Measurements from ENCODE around the gene TEX264.
"Not testable (repeated sequence)": the region's sequence is repeated elsewhere in the genome, so short reads cannot be mapped to it uniquely, and the experiment has no call there.

The TEX264 gene

DNA sequence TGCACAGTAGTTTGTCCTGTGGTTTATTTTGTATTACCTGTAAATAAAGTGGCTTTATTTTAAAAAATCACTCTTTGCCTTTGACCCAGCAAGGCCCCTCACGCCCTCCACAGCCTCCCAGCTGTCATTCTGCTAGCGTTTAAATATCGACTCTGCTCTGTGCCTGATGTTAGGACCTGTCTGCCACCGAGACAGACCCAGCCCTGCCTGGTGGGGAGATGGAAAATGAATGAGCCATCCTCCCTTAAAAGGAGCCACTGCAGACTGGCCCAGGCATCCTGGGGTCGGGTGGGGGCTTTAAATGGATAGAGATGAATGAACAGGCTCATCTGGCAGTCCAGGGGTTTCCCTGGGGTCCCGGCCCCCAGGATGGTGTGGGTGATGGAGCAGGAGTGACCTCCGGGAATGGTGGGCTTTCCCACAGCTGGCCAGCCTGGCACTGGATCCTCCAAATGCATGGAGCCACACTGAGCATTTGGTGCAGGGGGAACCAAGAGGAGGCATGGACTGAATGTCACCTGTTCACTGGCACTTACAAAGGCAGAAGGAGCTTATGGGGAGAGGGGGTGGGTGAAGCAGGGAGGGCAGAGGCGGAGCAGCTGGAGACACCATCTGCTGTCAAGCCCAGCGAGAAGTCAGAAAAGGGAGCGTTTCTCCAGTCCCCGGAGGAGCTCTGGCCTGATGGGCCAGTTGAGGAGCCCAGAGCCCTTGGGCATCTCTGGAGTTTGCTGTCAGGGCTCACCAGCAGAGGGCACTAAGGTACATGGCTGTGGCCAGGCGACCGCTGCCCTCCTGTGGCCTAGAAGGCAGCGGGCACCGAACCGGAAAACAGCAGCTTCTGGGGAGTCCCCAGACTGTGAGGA is 47.7 kb downstream of the TEX264 start:
- DNase-seq: peak; percentile 79 to 83

DNA sequence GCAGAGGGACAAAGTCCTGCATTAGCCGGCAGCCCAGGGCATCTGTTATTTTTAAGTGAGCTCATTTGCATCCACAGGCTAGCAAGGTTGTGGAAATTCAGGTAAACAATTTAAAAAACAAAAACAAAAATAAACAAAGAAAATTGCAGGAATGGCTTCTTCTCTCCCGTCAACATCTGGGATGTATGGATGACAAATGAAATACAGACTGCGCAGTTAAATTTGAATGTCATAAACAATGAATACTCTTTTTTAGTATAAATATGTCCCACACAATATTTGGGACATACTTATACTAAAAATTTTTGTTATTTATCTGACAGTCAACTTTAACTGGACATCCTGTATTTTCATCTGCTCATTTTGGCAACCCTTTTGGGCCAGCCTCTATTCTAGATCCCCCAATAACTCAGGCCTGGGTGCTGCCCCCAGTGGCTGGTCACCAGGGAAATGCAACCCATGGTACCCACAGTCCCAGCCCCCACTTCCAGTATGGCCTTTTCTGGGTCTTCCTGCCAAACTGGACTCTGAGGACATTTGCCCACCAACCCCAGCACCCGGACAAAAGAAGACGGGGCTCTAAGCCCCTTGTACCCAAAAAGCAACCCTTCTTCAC is 48.5 kb downstream of the TEX264 start:
- DNase-seq: peak in 1 of 2 experiments; percentile 15

DNA sequence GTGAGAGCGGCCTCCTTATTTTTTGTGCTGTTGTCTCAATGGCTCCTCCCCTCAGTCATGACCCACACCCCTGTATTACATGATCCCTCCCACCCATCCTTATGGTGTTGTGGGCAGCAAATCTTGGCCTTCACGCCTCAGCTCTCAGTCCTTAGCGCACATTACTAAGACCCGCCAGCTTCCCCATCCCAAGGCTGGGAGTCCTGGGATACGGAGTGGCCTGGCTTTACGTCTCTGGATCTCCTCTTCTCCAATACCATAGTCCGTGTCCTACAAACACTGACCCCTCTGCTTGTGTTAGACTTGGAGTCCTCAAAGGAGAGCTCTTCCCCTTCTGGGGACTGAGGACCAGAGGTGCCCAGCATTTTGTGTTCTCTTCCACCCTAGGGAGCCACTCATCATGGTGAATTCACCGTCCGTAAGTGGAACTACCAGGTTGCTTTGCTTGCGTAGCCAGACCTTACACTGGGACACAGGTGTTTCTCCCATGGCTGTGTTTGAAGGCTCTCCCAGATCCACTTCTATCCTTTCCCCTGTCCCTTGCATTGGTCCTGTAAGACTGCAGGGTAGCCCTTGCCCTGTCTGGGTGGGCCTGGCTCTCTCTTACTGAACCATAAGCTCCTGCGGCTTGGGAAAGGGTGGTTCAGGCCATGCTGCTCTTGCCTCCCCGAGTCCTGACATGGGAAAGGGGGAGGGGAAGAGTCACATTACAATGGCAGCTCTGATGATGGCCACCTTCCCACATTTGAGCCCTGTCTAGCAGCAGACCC is 49.4 kb downstream of the TEX264 start:
- peak in 1 of 2 experiments; percentile 15 for DNase-seq

DNA sequence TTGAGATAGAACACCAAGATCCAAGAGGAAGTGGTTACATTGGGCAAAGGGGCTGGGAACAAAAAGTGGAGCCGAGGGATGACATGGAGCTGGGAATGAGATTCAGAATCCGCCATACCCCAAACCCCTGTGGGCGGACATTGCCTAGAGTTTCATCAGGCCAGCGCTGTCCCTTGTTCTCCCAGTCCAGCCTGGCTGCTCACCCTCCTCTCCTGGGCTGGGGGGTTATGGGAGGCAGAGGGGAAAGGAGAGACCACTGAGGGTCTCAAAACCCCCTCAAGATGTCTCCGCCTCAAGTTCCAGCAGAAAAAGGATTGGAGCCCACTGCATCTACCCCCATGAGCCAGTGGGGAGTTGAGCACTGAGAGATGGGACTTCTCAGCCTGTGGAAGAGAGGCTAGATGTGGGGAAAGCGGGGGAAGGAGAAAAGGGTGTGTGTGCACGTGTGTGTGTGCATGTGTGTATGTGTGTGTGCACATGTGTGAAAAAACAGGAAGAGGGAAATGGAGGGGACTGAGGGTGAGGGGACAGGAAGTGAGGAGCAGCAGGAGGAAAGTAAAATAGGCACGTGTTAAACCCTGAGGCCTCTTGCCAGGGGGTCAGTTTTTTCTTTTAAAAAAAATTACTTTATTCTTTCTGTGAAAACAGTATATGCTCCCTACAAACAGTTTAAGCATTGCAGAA is 50.2 kb downstream of the TEX264 start:
- DNase-seq: no peak

DNA sequence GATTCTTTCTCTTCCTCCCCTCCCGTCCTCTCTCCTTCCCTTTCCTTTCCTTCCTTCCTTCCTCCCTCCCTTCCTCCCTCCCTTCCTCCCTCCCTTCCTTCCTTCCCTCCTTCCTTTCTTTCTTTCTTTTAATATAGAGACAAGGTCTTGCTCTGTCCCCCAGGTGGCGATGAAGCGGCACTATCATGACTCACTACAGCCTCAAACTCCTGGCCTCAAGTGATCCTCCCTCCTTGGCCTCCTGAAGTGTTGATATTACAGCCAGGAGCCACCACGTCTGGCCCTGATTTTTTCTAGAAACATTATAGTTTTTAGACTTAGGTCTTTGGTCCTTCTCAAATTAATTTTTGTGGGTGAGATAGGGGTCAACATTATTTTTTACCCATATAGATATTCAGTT is 51.3 kb downstream of the TEX264 start:
- DNase-seq: no peak

DNA sequence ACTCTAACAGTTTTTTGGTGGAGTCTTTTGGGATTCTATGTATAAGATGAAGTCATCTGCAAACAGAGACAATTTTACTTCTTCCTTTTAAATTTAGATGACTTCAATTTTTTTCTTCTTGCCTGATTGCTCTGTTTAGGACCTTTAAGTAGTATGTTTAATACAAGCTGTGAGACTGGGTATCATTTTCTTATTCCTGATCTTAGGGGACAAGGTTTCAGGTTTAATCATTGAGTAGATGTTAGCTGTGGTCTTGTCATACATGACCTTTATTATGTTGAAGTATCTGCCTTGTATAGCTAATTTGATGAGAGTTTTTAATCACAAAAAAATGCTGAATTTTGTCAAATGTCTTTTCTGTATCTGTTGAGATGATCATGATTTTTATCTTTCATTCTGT is 56.4 kb downstream of the TEX264 start:
- DNase-seq: no peak

DNA sequence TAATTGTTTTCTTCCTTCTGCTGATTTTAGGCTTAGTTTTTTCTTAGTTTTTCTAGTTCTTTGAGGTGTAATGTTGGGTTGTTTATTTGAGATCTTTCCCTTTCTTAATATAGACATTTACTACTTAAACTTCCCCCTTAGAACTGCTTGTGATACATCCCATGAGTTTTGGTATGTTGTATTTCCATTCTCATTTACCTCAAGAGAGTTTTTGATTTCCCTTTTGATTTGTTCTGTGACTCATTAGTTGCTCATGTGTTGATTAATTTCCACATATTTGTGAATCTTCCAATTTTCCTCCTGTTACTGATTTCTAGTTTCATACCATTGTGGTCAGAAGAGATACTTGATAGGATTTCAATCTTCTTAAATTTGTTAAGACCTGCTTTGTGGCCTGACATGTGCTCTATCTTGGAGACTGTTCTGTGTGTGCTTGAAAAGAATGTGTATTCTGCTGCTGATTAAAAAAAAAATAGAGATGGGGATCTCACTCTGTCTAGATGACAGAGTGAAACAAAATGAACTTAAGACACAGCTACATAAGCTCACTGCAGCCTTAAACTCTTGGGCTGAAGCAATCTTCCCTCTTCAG is 58.1 kb downstream of the TEX264 start:
- no peak for DNase-seq

DNA sequence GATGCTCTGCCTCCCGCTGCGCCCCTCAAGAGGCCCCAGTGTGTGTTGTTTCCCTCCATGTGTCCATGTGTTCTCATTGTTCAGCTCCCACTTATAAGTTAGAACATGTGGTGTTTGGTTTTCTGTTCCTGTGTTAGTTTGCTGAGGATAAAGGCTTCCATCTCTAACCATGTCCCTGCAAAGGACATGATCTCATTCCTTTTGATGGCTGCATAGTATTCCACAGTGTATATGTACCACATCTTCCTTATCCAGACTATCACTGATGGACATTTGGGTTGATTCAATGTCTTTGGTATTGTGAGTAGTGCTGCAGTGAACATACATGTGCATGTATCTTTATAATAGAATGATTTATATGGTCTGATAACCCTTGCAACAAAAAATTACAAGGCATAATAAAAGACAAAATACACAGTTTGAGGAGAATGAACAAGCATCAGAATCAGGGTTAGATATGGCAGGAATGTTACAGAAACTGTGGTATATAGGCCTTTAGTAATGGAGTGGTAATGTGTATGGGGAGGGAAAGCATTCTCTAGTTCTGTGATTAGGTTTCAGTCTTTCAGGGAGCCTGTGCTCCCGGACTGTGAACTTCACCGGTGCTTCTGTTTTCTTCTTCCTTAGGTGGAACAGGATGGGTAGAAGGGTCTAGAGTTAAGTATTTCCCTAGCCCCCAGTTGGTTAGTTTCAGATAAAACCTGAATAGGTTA is 63.0 kb downstream of the TEX264 start:
- no peak for DNase-seq

DNA sequence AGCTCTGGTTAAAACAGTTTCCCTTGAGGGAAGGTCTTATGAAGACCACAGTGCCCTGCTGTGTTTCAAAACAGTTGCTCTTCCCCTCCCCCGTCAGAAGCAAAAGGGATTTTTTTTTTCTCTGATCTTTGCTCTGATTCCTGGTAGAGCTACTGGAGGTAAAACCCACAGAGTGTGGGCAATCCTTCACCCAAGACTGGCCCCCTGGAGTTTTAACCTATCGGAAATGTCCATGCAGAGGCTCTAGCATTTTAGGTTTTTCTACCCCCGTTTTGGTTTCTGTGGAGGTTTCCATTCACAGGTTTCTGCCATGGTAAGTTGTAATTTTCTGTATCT is 63.5 kb downstream of the TEX264 start:
- DNase-seq: no peak

DNA sequence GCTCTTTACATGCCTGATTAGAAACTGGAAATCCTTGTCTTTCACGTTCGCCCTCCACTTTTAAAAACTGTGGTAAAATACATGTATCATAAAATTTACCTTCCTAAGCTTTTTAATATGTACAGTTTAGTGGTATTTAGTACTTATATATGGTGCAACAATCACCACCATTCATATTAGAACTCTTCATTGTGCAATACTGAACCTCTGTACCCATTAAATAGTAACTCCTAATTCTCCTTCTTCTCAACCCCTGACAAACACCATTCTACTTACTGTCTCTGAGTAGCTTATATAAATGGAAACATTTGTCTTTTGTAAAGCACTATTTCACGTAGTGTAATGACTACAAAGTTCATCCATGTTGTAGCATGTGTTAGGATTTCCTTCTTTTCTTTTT is 64.0 kb downstream of the TEX264 start:
- DNase-seq: no peak

DNA sequence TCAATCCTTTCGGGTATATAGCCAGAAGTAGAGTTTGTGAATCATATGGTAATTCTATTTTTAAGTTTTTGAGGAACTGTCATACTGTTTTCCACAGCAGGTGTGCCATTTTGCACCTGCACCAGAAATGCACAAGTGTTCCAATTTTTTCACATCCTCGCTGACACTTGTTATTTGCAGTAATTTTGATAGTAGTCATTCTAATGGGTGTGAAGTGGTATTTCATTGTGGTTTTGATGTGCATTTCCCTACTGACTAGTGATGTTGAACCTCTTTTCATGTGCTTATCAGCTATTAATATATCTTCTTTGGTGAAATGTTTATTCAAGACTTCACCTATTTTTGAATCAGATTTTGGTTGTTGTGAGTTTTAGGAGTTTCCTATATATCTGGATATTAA is 64.9 kb downstream of the TEX264 start:
- no peak for DNase-seq

DNA sequence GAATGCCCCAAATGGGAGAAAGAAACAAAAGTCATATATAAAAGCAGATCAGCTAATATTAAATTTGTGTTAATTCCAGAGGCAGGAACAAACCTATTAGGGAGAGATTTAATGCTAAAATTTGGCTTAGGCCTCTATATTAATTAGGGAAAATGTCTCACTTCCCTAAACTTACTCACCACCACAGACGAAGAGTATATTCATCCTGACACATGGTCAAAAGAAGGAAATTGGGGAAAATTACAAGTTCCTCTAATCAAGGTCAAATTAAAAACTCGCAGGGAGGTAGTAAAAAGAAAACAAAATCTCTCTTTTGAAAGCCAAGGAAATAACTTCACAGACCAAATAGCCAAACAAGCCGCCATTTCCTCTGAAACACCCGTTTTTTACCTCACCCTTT is 68.1 kb downstream of the TEX264 start:
- DNase-seq: no peak

DNA sequence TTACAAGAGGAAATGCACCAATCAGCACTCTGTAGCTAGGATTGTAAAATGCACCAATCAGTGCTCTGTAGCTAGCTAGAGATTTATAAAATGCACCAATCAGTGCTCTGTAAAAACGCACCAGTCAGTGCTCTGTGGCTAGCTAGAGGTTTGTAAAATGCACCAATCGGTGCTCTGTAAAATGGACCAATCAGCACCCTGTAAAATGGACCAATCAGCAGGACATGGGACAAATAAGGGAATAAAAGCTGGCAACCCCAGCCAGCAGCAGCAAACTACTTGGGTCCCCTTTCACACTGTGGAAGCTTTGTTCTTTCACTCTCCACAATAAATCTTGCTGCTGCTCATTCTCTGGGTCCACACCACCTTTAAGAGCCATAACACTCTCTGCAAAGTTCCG is 71.3 kb downstream of the TEX264 start:
- DNase-seq: not testable (repeated sequence)

DNA sequence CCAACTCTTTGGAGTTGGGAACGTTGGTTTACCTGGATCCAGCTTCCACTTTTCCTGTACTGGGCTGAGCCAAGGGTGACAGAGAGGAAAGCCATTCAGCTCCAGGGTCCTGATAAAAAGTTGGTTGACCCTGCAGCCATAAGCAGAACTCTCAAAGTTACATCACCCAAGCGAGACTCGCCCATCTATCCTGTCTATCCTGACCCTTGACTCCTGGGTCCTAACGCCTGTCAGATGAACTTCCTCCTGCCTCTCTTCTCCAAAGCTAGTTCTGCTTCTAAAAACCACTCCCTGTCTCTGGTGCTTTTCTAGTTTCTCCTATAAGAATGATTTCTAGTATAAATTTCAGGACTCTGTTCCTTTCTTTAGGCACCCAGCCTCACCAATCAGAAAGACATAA is 71.9 kb downstream of the TEX264 start:
- not testable (repeated sequence) for DNase-seq

DNA sequence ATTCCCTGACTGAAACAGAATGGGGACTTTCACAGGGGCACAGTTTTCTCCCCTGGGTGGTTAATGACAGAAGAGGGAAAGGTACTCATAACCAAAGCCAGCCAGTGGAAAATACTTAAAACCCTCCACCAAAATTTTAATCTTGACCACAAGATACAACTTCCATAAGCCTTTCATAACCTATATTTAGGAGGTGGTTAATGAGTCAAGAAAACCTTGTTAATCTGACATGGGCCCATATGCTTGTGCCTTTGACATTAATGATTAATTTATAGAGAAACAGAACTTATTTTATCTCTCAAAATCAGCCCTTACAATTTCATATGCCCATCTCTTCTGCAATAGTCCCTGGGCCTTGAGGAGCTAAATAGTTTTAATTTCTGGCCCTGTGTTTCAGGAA is 76.8 kb downstream of the TEX264 start:
- DNase-seq: no peak

DNA sequence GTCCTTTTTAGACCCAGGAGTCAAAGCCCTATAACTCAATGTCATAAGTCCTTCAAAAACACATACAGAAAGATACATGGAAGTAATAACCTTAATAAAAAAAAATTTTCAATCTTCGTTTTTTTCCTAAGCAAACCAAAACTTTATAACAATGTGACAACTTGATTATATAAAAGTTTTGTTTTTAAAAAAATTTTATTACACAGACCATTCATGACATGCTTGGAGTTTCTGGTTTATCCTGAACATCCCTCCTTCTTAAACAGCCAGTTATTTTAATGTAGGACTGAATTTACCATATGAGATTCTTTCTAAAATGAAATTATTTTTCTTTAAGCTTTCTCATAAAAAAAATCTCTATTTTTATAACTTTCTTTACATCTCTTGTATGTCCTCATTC is 77.3 kb downstream of the TEX264 start:
- DNase-seq: no peak

DNA sequence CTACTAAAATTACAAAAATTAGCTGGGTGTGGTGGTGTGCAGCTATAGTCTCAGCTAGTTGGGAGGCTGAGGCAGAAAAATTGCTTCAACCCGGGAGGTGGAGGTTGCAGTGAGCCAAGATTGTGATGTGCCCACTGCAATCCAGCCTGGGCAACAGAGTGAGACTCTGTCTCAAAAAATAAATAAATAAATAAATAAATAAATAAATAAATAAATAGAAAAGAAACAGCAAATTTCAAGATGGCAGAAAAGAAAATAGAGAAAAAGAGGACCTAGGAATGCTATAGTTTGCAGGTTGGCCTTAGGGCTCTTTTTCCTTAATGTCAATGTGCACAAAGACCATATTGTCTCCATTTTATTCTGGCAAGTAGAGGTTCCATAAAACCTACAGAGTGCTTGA is 79.8 kb downstream of the TEX264 start:
- no peak for DNase-seq

DNA sequence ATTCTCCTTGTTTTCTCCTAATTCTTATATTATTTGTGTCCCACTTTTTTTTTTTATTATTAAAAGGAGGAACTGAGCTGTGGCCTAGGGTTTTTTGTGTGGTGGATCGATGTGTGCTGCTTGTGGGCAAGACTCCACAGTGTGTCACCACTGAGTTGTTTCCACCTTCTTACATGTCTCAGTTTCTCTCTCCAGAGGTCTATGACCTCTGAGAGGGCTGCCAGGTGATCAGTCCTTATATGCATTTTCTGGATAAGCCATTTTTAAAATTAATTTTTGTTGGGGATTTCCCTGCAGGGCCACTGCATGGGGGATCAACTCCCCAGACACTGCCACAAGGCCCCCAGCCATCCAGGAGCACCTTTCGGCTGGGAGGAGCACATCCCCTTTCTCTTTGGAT is 80.2 kb downstream of the TEX264 start:
- DNase-seq: no peak

Data from activated T-cell treated with anti-CD3 and anti-CD28 coated beads, Interleukin-2, amount 50 U/mL, for 48 hours (primary cell).